ENCODE measurements around the gene PHACTR4. TPM values are rescaled to one million over a fixed set of nuclear protein-coding genes. Genes with fewer than 3 reads are reported as not detected.
"Not testable (repeated sequence)": the region's sequence is repeated elsewhere in the genome, so short reads cannot be mapped to it uniquely, and the experiment has no call there.

The PHACTR4 gene
- total and polyA plus RNA-seq, 2 experiments from 2014 or later: 35.4 to 47.1 TPM

- TF ChIP-seq ZNF462 (CRISPR knock-in tag; IDR thresholded peaks at IDR 0.05): no peak
- no peak for TF ChIP-seq ZNF331 (CRISPR knock-in tag; IDR thresholded peaks at IDR 0.05; ENCODE audit: low read depth)
- TF ChIP-seq EZH2phosphoT487 (IDR thresholded peaks at IDR 0.05; ENCODE audit: unreplicated experiment): no peak
These were observed 168.7 kb downstream of the PHACTR4 start (continued) for GRCh38 chr1:28538286-28538685.

GRCh38 chr1:28540651-28541050, 171.1 kb downstream of the PHACTR4 start:
- H3K79me2 ChIP-seq (replicated peaks; ENCODE audit: insufficient read depth): no peaks in the 10 kb centered on the region
- TF ChIP-seq ZNF331 (CRISPR knock-in tag; IDR thresholded peaks at IDR 0.05; ENCODE audit: low read depth): no peak
- TF ChIP-seq CTCF (conservative IDR thresholded peaks at IDR 0.05; ENCODE audit: low read depth in 2 of 2): peak; percentile 40 to 41; a peak in 3 of 4 replicates
- H3K4me3 ChIP-seq: no peak overlapping the region
- H3K27ac Mint-ChIP-seq: no peak overlapping the region
- no peaks in the 10 kb centered on the region for H3K27me3 ChIP-seq (ENCODE audit: insufficient read depth)
- H3F3A ChIP-seq (replicated peaks; ENCODE audit: low read depth): peaks cover 7% of the 10 kb centered on the region; the same call in 1 of the 2 replicates
- no peaks in the 10 kb centered on the region; the same call in 1 of the 2 replicates for H4K20me1 ChIP-seq (replicated peaks; ENCODE audit: insufficient read depth)
- DNase-seq (ENCODE audit: low spot score): peak; percentile 39
- ATAC-seq: peak; percentile 37
- H3K27me3 Mint-ChIP-seq (ENCODE audit: insufficient read depth, low read depth, poor library complexity): peaks cover 12% of the 10 kb centered on the region
- no peaks in the 10 kb centered on the region for H3K9me2 ChIP-seq (ENCODE audit: insufficient read depth)
- no peak overlapping the region for H2AFZ ChIP-seq
- H3K4me1 ChIP-seq (ENCODE audit: insufficient read depth): no peaks in the 10 kb centered on the region
- peaks cover 1% of the 10 kb centered on the region; the same call in 1 of the 2 replicates for H3K36me3 ChIP-seq (ENCODE audit: insufficient read depth)
- H3K4me1 Mint-ChIP-seq: no peaks in the 10 kb centered on the region; the same call in 2 of the 3 replicates
- no peak overlapping the region for H3K27ac ChIP-seq (ENCODE audit: low read depth)
- H3K4me2 ChIP-seq: no peak overlapping the region
- H3K9me3 Mint-ChIP-seq: no peaks in the 10 kb centered on the region; the same call in 2 of the 3 replicates
- peaks cover 33% of the 10 kb centered on the region for H3K36me3 Mint-ChIP-seq (ENCODE audit: low read depth)
- H3K4me3 Mint-ChIP-seq: no peak overlapping the region

- H3K27me3 Mint-ChIP-seq (ENCODE audit: insufficient read depth, low read depth, poor library complexity): peaks cover 12% of the 10 kb centered on the region
- not testable (repeated sequence) for H3K4me2 ChIP-seq; DNase-seq (ENCODE audit: low spot score); ATAC-seq; H3K79me2 ChIP-seq (replicated peaks; ENCODE audit: insufficient read depth); H3K9me2 ChIP-seq (ENCODE audit: insufficient read depth); H3K4me3 ChIP-seq; H3K27ac ChIP-seq (ENCODE audit: low read depth); H4K20me1 ChIP-seq (replicated peaks; ENCODE audit: insufficient read depth); H2AFZ ChIP-seq; H3K36me3 ChIP-seq (ENCODE audit: insufficient read depth); H3K27ac Mint-ChIP-seq; H3K4me3 Mint-ChIP-seq; H3K4me1 Mint-ChIP-seq; H3K4me1 ChIP-seq (ENCODE audit: insufficient read depth); H3K27me3 ChIP-seq (ENCODE audit: insufficient read depth); H3K9me3 Mint-ChIP-seq; H3F3A ChIP-seq (replicated peaks; ENCODE audit: low read depth)
- H3K36me3 Mint-ChIP-seq (ENCODE audit: low read depth): peaks cover 25% of the 10 kb centered on the region
These were observed 172.0 kb downstream of the PHACTR4 start for GRCh38 chr1:28541414-28542015.

All from GM23338 (cell line).